Natural killer cell treated with Interleukin-12 subunit alpha and Interleukin-12 subunit beta and Interleukin-15 and Interleukin-18, amount 100 ng/mL, for 72 hours (primary cell): ENCODE measurements around the gene SERPINB6. TPM values are rescaled to one million over a fixed set of nuclear protein-coding genes. Genes with fewer than 3 reads are reported as not detected.
"Not testable (repeated sequence)": the region's sequence is repeated elsewhere in the genome, so short reads cannot be mapped to it uniquely, and the experiment has no call there.

Experiments
- ATAC-seq, 2 donors: fragments of 150-1000 bp; cut with Tn5 transposase in 1 of 2; sonication (Bioruptor Pico), chemical (Tn5 transposase) in 1 of 2; 2 replicates each; pipeline ENCODE4 v1.10.0; 2021
- DNase-seq: peaks from one replicate; pipeline ENCODE4 v3.0.0; 2022; ENCODE audit warnings: low spot score
- H3K27ac Mint-ChIP-seq, 2 donors: 1 replicate in 1 of 2; 2 replicates in 1 of 2; pipeline ENCODE4 v1.8.0; 2022; ENCODE audit warnings: mixed read lengths in 2 of 2, mild to moderate bottlenecking in 1 of 2, moderate library complexity in 1 of 2
- H3K27me3 Mint-ChIP-seq, 2 donors: 1 replicate in 1 of 2; 2 replicates in 1 of 2; pipeline ENCODE4 v1.8.0; 2022; ENCODE audit warnings: mixed read lengths in 2 of 2
- H3K36me3 Mint-ChIP-seq: one replicate; pipeline ENCODE4 v1.8.0; 2022; ENCODE audit warnings: mixed read lengths
- H3K4me1 Mint-ChIP-seq, 2 donors: 1 replicate in 1 of 2; 2 replicates in 1 of 2; pipeline ENCODE4 v1.8.0; 2022; ENCODE audit warnings: low read depth in 2 of 2, mixed read lengths in 2 of 2, mild to moderate bottlenecking in 1 of 2
- H3K4me3 Mint-ChIP-seq: one replicate; pipeline ENCODE4 v1.8.0; 2022; ENCODE audit warnings: mixed read lengths
- H3K9me3 Mint-ChIP-seq: 2 replicates; pipeline ENCODE4 v1.8.0; 2022; ENCODE audit warnings: mixed read lengths
- total RNA-seq, 2 donors: library from RNA; stranded (reverse); gene quantifications; one replicate each; pipeline ENCODE4 v1.2.3, GENCODE V29; 2022

Gene SERPINB6
- total RNA-seq, 2 donors from 2014 or later = 158 to 170 TPM

- H3K4me1 Mint-ChIP-seq = peaks cover 34 to 50% of the 10 kb centered on the region in 2 donors
- H3K27ac Mint-ChIP-seq = peak overlapping the region; percentile 68 to 90
- not testable (repeated sequence) for H3K9me3 Mint-ChIP-seq, ATAC-seq, DNase-seq, H3K27me3 Mint-ChIP-seq, H3K36me3 Mint-ChIP-seq
- peak overlapping the region; percentile 63 for H3K4me3 Mint-ChIP-seq
Measured at GRCh38 chr6:2909051-2909606, 62.2 kb downstream of the SERPINB6 start.

- DNase-seq, H3K9me3 Mint-ChIP-seq, ATAC-seq, H3K36me3 Mint-ChIP-seq, H3K27me3 Mint-ChIP-seq, H3K4me3 Mint-ChIP-seq: not testable (repeated sequence)
- peaks cover 30 to 46% of the 10 kb centered on the region in 2 donors for H3K4me1 Mint-ChIP-seq
- peak overlapping the region; percentile 68 to 90 for H3K27ac Mint-ChIP-seq
Measured at GRCh38 chr6:2908516-2908915, 62.9 kb downstream of the SERPINB6 start.

- H3K27ac Mint-ChIP-seq = peak overlapping the region; percentile 93 to 97
- H3K36me3 Mint-ChIP-seq = peaks cover 25% of the 10 kb centered on the region
- DNase-seq, H3K27me3 Mint-ChIP-seq, H3K9me3 Mint-ChIP-seq, ATAC-seq: not testable (repeated sequence)
- peak overlapping the region; percentile 99 for H3K4me3 Mint-ChIP-seq
- peaks cover 49 to 53% of the 10 kb centered on the region in 2 donors for H3K4me1 Mint-ChIP-seq
Measured at GRCh38 chr6:2903411-2904185, 67.8 kb downstream of the SERPINB6 start.

GRCh38 chr6:2901645-2902502 is 69.5 kb downstream of the SERPINB6 start:
- ATAC-seq, H3K9me3 Mint-ChIP-seq, DNase-seq, H3K27me3 Mint-ChIP-seq: not testable (repeated sequence)
- peak overlapping the region; percentile 93 to 97 for H3K27ac Mint-ChIP-seq
- H3K4me1 Mint-ChIP-seq = peaks cover 54 to 56% of the 10 kb centered on the region in 2 donors
- peaks cover 33% of the 10 kb centered on the region for H3K36me3 Mint-ChIP-seq
- peak overlapping the region; percentile 99 for H3K4me3 Mint-ChIP-seq

GRCh38 chr6:2900821-2901644 is 70.3 kb downstream of the SERPINB6 start:
- Mint-ChIP-seq H3K9me3 (no peaks in the 10 kb centered on the region), H3K36me3 (peaks cover 34% of the 10 kb centered on the region), H3K4me1 (peaks cover 52 to 56% of the 10 kb centered on the region in 2 donors), H3K4me3 (peak overlapping the region; percentile 99), H3K27ac (peak overlapping the region; percentile 93 to 97), H3K27me3 (no peaks in the 10 kb centered on the region)
- ATAC-seq (no peak), DNase-seq (no peak)

GRCh38 chr6:2900221-2900807 is 71.1 kb downstream of the SERPINB6 start:
- no peak for DNase-seq
- H3K36me3 Mint-ChIP-seq = peaks cover 38% of the 10 kb centered on the region
- ATAC-seq = no peak
- H3K4me1 Mint-ChIP-seq = peaks cover 53 to 59% of the 10 kb centered on the region in 2 donors
- H3K27ac Mint-ChIP-seq = peak overlapping the region; percentile 93 to 97
- H3K4me3 Mint-ChIP-seq = peak overlapping the region; percentile 99
- H3K27me3 Mint-ChIP-seq = no peaks in the 10 kb centered on the region
- no peaks in the 10 kb centered on the region for H3K9me3 Mint-ChIP-seq

GRCh38 chr6:2899596-2899995 is 71.8 kb downstream of the SERPINB6 start:
- H3K36me3 Mint-ChIP-seq = peaks cover 39% of the 10 kb centered on the region
- H3K4me1 Mint-ChIP-seq = peaks cover 56 to 59% of the 10 kb centered on the region in 2 donors
- peak overlapping the region; percentile 93 to 97 for H3K27ac Mint-ChIP-seq
- H3K27me3 Mint-ChIP-seq = no peaks in the 10 kb centered on the region
- H3K4me3 Mint-ChIP-seq = peak overlapping the region; percentile 99
- peak in 1 of 2 donors; percentile 47 for ATAC-seq
- H3K9me3 Mint-ChIP-seq = no peaks in the 10 kb centered on the region
- DNase-seq = no peak

Other genes with a start within 250 kb of the SERPINB6 start
- gene MYLK4, start 220.6 kb downstream of the SERPINB6 start, total RNA-seq = under 1 TPM; 0.24 to 0.33 TPM
- 10 to 100 TPM; 54.5 to 57.8 TPM for gene WRNIP1, start 206.2 kb downstream of the SERPINB6 start, total RNA-seq
- gene SERPINB1, start 129.7 kb downstream of the SERPINB6 start, total RNA-seq = 100 to 1,000 TPM; 103 to 275 TPM
- gene SERPINB9, start 68.3 kb downstream of the SERPINB6 start, total RNA-seq = 100 to 1,000 TPM in 1 of 2 donors, 10 to 100 TPM in 1; 59.0 to 159 TPM
- gene NQO2, start 28.3 kb upstream of the SERPINB6 start, total RNA-seq = 10 to 100 TPM; 18.0 to 35.1 TPM
- 10 to 100 TPM; 28.2 to 41.4 TPM for gene RIPK1, start 96.9 kb upstream of the SERPINB6 start, total RNA-seq
- gene BPHL, start 147.1 kb upstream of the SERPINB6 start, total RNA-seq = 1 to 10 TPM; 5.6 to 7.3 TPM
- 1 to 10 TPM; 1.7 to 5.8 TPM for gene TUBB2A, start 186.0 kb upstream of the SERPINB6 start, total RNA-seq